Central memory CD4-positive, alpha-beta T cell (primary cell): ENCODE results near the gene CCL1.
"Not testable (repeated sequence)": the region's sequence is repeated elsewhere in the genome, so short reads cannot be mapped to it uniquely, and the experiment has no call there.

Experiments used
- DNase-seq: peaks from one replicate; pipeline ENCODE4 v3.0.0; 2022

CCL1 gene

DNA sequence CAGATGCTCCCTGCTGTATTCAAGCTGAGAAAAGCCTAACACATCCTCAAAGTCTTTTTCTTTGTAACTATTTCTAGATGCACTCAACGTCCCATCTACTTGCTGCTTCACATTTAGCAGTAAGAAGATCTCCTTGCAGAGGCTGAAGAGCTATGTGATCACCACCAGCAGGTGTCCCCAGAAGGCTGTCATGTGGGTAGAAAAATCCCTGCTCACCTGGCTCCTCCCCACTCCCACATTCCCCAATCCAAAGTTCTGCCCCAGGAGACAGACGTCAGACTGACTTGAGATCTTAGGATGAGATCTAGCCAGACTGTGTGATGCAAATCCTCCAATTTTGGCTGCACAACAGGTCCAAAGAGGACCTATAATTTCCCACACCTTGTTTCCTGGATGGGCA is 5.6 kb downstream of the CCL1 start:
- no peak for DNase-seq

DNA sequence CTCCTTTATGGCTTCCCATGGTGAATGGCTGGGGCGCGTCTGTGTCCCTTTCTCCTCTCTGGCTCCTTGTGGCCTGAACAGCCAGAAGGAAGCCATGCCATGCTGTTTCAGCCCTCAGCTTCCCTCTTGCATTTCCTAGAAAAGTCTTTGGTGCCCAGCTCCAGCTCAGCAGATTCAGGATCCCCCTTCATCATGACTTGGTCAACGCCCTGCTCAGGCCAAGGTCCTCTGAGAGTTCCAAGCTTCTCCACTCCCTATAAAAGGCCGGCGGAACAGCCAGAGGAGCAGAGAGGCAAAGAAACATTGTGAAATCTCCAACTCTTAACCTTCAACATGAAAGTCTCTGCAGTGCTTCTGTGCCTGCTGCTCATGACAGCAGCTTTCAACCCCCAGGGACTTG is 6.8 kb downstream of the CCL1 start, which contains the start of gene CCL13:
CCL13 (plus strand) TSS at position 287 of the 400 bp plus-strand sequence; CDS start at position 334, 47 bp downstream.
- no peak for DNase-seq

DNA sequence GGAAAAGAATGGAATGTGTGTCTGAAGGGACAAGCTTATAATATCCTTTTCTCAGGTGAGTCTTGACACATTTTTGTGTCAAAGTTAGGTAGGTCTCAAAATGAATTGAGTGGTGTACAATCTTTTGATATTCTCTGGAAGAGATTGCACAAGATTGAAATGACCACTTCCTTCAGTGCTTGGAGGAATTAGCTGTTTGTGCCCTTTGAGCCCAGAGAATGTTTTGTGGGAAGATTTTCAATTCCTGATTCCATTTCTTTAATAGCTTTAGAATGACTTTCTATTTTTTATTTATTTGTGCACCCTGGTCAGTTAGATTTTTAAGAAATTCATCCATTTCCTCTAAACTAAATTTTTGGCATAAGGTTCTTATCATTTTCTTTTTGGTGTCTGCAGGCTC is 8.4 kb downstream of the CCL1 start:
- DNase-seq = no peak

DNA sequence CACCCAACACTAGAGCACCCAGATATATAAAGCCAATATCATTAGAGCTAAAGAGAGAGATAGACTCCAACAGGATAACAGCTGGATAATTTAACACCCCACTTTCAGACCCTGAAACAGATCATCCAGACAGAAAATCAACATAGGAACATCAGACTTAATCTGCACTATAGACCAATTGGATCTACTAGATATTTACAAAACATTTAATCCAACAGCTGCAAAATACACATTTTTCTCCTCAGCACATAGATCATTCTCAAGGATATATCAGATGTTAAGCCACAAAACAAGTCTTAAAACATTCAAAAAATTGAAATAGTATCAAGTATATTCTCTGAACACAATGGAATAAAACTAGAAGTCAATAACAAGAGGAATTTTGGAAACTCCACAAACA is 10.8 kb downstream of the CCL1 start:
- DNase-seq = no peak

DNA sequence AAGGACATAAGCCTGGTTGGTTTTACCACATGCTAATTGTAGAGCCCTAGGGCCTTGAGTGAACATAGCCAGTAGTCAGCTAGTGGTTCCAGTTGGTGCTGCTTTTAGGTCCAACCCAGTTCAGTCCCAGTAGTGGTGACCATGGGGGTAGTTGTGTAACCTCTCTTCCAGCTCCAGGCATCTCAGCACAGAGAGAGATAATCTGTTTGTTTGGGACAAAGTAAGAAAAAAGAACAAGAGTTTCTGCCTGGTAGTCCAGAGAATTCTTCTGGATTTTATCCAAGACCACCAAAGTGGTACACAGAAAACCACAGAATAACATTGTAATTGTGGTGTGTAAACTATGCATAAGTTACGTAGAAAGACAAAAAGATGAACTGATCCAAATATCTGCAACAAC is 11.9 kb downstream of the CCL1 start:
- no peak for DNase-seq

DNA sequence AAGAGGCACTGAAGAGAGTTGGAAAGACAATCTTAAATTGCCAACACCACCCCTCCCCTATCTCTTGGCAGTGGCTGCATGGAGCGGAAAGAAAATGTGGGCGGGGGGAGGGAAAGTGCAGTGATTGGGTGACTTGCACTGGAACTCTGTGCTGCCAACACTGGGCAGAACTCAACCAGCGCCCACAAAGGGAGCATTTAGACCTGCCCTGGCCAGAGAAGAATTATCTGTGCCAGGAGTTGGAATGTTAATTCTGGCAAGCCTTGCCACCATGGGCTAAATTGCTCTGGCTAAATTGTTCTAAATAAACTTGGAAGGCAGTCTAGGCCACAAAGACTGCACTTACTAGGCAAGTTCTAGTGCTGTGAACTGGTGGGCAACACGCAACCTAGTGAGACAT is 13.3 kb downstream of the CCL1 start:
- DNase-seq = no peak

DNA sequence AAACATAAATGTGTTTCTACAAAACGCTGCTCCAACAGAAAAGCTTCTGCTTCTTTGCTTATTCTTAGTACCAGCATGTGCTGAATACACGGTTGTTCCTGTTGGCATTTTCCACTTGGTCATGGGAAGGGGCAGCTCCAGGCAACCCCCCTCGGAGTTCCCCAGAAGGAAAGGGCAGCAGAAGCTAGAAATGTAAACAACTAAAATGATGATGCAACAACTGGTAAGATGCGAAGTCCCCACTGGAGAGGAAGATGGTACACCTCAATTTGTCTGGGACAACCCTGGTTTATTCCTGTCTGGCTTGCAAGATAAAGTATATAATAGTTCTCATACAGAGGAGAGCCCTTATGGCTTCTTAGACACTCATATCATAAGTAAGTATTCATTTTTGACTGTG is 16.0 kb downstream of the CCL1 start:
- no peak for DNase-seq

DNA sequence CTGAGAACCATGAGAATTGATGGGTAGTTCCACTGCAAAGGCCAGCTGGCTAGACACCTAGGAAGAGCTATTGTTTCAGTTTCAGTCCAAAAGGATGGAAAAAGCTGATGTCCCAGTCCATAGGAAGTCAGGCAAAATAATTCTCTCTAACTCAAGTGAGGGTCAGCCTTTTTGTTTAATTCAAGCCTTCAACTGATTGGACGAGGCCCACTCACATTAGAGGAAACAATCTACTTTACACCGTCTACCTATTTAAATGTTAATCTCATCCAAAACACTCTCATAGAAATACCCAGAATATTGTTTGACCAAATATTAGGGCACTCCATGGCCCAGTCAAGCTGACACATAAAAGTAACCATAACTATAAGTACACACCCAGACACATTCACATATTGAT is 21.1 kb downstream of the CCL1 start:
- no peak for DNase-seq

DNA sequence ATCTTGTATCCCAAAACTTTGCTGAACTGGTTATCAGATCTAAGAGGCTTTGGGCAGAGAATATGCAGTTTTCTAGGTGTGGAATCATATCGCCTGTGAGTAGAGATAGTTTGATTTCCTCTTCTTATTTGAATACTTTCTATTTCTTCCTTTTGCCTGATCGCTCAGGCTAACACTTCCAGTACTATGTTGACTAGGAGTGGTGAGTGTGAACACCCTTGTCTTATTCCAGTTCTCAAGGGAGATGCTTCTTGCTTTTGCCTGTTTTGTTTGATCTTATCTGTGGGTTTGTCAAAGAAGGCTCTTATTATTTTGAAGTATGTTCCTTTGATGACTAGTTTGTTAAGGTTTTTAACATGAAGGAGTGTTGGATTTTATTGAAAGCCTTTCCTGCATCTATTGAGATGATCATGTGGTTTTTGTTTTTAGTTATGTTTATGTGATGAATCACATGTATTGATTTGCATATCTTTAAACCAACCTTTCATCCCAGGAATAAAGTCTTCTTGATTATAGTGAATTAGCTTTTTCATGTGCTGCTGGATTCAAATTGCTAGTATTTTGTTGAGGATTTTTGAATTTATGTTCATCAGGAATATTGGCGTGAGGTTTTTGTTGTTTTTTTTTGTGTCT is 23.8 kb downstream of the CCL1 start:
- DNase-seq = no peak

DNA sequence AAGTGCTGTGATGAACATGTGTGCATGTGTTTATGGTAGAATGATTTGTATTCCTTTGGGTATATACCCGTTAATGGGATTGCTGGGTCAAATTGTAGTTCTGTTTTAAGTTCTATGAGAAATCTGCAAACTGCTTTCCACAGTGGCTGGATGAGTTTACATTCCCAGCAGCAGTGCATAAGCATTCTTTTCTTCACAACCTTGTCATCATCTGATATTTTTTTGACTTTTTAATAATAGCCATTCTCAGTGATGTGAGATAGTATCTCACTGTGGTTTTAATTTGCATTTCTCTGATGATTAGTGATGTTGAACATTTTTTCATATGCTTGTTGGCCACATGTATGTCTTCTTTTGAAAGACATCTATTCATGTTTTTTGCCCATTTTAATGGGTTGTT is 25.3 kb downstream of the CCL1 start:
- no peak for DNase-seq

DNA sequence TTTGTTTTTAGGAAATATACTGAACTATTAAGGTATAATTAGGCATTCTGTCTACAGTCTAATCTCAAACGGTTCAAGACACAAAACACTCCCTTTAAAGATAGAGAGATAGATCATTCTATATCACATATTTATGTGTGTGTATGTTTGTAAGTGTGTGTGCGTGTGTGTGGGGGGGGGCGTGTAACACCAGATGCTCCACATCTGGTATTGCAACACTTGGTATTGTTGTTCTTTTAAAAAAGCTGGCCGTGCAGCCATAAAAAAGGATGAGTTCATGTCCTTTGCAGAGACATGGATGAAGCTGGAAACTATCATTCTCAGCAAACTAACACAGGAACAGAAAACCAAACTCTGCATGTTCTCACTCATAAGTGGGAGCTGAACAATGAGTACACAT is 35.5 kb downstream of the CCL1 start:
- not testable (repeated sequence) for DNase-seq

DNA sequence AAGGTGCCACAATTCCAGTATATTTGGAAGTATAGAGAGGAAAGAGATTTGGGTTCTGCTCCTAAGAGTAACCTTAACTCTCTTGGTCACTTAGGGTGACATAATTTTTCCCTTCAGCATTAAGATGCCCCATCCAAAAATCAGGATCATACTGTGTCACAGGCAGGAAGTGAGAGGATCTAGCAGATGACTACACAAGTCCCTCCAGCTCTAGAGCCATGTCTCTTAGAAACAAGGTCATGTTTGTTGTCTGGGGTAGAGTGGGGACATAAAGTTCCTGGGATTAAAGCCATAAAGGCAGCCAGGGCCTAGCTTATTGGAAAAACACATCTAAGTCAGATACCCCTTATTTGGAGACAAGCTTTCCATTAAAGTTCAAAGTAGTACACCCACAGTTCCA is 41.1 kb downstream of the CCL1 start:
- no peak for DNase-seq

DNA sequence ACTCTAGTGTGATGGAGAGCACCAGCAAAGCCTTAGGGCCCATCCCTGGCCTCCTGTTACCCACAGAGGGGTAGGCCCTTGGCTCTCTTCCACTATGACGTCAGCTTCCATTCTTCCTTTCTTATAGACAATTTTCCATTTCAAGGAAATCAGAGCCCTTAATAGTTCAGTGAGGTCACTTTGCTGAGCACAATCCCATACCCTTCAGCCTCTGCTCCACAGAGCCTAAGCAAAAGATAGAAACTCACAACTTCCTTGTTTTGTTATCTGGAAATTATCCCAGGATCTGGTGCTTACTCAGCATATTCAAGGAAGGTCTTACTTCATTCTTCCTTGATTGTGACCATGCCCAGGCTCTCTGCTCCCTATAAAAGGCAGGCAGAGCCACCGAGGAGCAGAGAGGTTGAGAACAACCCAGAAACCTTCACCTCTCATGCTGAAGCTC is 44.0 kb downstream of the CCL1 start, which contains the start of gene CCL8:
CCL8 (plus strand) TSS at position 397 of the 445 bp plus-strand sequence. CDS start 67 bp downstream, outside the sequence.
- DNase-seq = no peak

DNA sequence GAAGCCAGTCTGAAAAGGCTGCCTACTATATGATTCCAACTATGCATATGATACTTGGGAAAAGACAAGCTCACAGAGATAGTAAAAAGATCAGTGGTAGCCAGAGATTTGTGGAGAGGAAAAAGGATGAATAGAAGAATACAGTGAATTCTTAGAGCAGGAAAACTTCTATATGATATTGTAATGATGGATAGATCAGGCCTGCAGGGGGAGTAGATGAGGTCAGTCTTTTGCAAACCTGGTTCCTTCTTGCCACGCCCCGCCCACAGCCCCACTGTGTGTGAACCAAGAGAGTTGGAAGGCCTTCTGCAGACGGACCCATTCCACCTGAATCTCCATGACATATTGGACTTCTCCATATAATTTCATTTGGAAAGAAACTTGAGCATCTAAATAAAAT is 44.6 kb downstream of the CCL1 start:
- no peak for DNase-seq

DNA sequence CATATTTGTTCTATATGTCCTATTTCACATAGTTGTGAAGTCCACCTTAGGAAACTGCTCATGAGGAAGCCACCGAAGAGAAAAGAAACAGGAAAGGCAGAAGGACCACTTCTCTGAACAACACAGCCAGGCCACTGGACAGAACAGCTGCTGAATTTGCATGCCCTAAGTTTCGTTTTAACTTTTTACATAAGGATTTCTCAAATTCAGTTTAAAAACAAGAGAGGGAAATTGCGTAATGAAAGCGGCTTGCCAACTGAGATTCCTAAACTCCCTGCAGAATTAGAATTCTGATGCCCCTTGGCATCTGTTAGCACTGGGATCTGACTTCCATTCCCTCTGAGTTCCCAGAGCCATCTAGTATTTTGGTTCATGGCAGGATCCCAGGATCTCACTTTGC is 48.8 kb downstream of the CCL1 start:
- DNase-seq = no peak

DNA sequence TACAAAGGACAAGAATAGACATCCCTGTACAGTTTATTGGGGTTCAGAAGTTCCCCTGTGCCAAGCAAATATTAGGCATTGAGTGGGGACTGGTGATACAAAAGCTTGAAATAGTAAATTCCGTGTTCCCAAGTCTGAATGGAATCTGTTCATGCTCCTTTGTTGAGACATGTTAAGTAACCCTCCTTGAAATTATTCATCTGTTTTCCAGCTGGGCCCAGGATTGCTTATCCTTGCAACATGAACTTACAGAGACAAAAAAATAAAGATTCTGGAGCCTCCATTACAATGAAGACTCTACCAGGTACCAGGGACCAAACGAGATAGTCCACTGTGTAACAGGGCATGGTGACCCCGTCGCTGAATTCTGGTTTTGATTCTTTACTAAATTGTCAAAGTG is 49.9 kb downstream of the CCL1 start:
- no peak for DNase-seq

DNA sequence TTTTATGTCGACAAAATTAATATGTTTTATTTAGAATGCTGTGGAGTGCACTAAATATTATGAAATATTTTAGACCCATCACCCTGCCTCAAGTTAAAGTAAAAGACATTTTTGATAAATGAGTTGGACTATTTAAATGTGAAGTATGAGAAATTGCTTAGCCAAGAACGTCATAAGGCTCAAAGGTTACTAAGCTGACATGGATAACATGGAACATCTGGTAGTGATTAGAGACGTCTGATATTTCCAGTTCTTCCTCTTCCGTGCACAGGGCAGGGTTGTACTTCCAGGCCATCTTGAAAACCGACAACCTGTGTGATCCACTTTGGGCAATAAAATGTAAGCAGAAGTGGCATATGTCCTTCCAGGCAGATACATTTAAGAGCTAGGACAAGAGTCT is 51.0 kb downstream of the CCL1 start:
- DNase-seq = no peak

DNA sequence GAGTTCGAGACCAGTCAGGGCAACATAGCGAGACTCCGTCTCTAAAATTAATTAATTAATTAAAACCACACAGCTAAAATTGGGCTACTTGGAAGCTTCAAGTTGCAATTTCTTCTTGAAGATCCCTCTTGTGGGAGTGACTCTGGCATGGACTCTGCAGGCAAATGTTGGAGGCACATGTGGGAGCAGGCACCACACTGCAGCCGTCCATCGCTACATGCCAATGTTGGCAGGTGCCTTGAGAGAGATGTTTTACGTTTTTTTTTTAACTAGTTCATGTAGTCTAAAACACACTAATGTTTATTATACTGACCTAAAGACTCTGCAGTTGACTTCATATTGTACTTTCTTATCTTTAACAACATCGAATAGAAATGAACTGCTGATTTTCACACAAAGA is 51.7 kb downstream of the CCL1 start:
- no peak for DNase-seq
